GM12864 (cell line): ENCODE results near the gene TAS2R5.
A peak's percentile ranks its signal among the peaks of the same experiment; 100 is the strongest.
"Not testable (repeated sequence)": the region's sequence is repeated elsewhere in the genome, so short reads cannot be mapped to it uniquely, and the experiment has no call there.

Source experiments
- DNase-seq: peaks from one replicate; pipeline ENCODE4 v3.0.0-alpha.2; 2011; ENCODE audit warnings: low read depth
- H3K4me3 ChIP-seq: 2 replicates; pipeline ENCODE4 v1.5.1; 2011; ENCODE audit warnings: mild to moderate bottlenecking, low read depth, low read length, control low read depth
- CTCF ChIP-seq: IDR thresholded peaks from 2 replicates; pipeline ENCODE4 v1.5.1; 2011; ENCODE audit warnings: low read depth, mild to moderate bottlenecking, moderate library complexity, low read length, control low read depth, inconsistent platforms; ENCODE audit errors: missing control alignments

The TAS2R5 gene

DNA sequence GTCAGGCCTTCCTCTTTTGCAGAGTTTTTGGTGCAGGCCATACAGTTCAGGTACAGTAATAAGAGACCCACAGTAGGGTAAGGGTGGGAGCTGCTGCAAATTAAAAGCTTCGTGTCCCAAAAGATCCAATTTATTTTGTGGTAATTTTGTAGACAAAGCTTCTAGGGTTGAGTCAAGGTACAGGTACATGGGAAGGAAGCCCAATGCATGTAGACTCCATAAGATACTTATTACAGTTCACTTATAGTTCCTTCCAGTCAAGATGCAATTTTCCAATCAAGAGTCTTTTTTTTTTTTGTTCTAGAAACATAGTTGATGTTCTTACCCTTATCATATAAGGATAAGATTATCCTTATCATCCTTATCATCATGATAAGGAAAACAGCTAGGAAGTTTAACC is 13.6 kb upstream of the TAS2R5 start, which contains the start of gene TAS2R4:
Gene TAS2R4 (plus strand): TSS at position 301 of the 400 bp plus-strand sequence. CDS start 1,815 bp downstream, outside the sequence.
- DNase-seq: no peak
- TF ChIP-seq CTCF: no peak
- no peak within 1 kb of the TSS for H3K4me3 ChIP-seq

DNA sequence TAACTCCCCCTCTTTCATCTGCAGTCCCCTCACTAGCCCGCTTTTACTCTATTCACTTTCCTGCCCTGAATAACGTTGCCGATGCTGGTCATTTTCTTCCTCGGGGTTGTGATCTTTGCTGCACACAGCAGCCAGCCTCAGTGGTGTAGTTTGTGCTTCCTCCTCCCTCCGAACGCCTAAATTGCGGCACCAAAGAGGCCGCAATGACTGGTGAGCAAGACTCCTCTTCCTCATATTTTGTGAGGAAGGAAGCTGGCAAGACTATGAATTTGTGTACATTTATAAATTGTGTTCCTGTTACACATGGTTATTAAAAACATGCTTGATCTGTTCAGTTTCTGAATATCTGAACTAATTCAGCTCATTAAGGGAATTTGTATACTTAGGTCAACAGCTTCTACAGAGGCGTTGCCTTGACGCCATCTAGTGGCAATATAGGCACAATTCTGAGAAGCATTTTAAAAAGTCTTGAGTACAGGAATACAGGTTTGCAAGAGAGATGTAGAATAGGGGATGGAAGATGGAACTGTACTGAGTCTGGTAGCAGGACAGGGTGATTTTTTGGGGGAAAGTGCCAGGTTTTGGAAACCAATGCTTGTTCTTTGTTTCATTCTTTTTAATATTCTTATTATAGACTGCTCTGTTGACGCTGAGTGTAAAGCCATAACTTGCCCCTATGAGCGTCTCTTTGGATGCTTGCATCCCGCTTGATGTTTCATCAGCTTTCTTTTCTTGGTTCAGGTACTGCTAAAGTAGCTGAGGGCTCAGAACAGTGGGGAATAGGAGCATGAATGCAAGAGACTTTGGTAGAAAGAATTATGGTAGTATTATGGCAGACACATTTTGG is 4.1 kb upstream of the TAS2R5 start:
- peak; percentile 75 for TF ChIP-seq CTCF
- H3K4me3 ChIP-seq: no peak overlapping the region
- DNase-seq: peak; percentile 16

- TF ChIP-seq CTCF: no peak
- no peak overlapping the region for H3K4me3 ChIP-seq
- no peak for DNase-seq
These were observed 1.7 kb upstream of the TAS2R5 start for GRCh38 chr7:141788296-141788695.

DNA sequence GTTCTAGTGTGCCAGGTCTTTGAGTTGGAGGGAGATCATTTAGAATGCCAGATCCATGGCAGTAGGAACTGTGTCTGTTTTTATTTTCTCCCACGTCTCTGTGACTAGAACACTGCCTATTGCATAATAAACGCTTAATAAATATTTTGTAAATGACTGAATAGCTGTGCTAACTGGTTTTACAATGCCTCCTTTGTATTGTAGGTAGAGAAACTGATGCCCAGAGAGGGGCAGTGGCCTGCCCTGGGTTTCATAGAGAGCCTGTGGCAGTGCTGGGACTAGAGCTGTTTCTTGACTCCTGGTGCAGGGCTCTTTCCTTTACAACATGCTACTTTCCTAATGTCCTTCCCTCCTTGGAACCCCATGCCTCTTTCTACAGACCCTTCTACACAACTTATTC is 2.5 kb downstream of the TAS2R5 start:
- TF ChIP-seq CTCF: no peak
- no peak overlapping the region for H3K4me3 ChIP-seq
- no peak for DNase-seq

- no peak overlapping the region for H3K4me3 ChIP-seq
- TF ChIP-seq CTCF: no peak
- no peak for DNase-seq
These were observed 30.1 kb downstream of the TAS2R5 start for GRCh38 chr7:141820067-141820466.

DNA sequence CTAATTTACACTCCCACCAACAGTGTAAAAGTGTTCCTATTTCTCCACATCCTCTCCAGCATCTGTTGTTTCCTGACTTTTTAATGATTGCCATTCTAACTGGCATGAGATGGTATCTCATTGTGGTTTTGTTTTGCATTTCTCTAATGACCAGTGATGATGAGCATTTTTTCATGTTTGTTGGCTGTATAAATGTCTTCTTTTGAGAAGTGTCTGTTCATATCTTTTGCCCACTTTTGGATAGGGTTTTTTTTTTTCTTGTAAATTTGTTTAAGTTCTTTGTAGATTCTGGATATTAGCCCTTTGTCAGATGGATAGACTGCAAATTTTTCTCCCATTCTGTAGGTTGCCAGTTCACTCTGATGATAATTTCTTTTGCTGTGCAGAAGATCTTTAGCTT is 32.4 kb downstream of the TAS2R5 start:
- not testable (repeated sequence) for DNase-seq, H3K4me3 ChIP-seq

DNA sequence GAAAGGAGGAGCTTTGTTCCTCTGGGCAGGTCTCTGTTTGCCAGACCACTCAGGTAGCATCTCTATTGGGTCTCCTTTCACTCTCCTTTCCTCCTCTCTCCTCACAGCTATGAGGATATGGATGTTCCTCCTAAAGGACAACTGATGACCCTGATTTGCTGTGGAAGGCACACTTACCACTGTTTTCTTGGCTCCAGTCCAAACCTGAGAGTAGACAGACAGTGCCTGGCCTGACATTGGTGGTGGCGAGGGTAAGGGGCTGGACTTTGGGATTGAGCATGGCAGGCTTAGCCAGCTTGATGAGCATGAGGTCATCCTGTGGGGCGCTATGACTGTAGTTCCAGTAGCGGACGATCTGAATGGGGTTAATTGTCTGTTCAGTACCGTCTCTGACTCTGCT is 47.7 kb downstream of the TAS2R5 start:
- no peak overlapping the region for H3K4me3 ChIP-seq
- no peak for TF ChIP-seq CTCF
- DNase-seq: no peak
